Right ventricle myocardium superior (tissue), 1 donor: ENCODE results near the gene ROR1. TPM values are rescaled to one million over a fixed set of nuclear protein-coding genes. Genes with fewer than 3 reads are reported as not detected.

ENCODE experiments used
- ATAC-seq: fragments of 200-7000 bp; cut with Tn5 transposase; one replicate; pipeline ENCODE4 v1.9.1; 2020; ENCODE audit warnings: mild to moderate bottlenecking; ENCODE audit not compliant: poor library complexity
- DNase-seq: peaks from one replicate; pipeline ENCODE4 v3.0.0-alpha.2; 2020
- intact Hi-C: fragments of 100-400 bp; cut with DNase I; formaldehyde crosslinking; loops from one replicate; pipeline ENCODE4 v1.11.2; 2022
- total RNA-seq: library from RNA; stranded (reverse); fragmentation: NEBNext Ultra II Directional; extraction: Animal tissue kit (Norgen Biotek cat#: 25700); gene quantifications from one replicate; pipeline ENCODE4 v1.2.1, GENCODE V29; 2021
- donor health status: DM: no; HTN: yes; CAD: no; lungs with severe emphysema.

Gene ROR1
- total RNA-seq, 1 donor from 2014 or later: 8.6 TPM

DNA sequence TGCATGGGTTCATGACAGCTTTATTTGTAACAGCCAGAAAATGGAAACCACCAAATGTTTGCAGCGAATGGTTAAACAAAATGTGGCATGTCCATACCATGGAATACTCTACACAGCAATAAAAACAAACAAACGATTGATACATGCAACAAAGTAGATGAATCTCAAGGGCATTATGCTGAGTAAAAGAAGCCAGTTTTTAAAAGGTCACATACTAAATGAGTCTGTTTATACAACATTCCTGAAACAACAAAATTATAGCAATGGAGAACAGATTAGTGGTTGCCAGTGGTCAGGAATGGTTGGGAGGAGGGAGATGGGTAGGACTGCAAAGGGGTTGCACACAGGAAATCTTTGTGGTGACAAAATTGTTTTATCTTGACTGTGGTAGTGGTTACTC lies 227.2 kb downstream of the ROR1 start:
- no peak for ATAC-seq
- intact Hi-C loops: no loop called here
- DNase-seq: no peak

DNA sequence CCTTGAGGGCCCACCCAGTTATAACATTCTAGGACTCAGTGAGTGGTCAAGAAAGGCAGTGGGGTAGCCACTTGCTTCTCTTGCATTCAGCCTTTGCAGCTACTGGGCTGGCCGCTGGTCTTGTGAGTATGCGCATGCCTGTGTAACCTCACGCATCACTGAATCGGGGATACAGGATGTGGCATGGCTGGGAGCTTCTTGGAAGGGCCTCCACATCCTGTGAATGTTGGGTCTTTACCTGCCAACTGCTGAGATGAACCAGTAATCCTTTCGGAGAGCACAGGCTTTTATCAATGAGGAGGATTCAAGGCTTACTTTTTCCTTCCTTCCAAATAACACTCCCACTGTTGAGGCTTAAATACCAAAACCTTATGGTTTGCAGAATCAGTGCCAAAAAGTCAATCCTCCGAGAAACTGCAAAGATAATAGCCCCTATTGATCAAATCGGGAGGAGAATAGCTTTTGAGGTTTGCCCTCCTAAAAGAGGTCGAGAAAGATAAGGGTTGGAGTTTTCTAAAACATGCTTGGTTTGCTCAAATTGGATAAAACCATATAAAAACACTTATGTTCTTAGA lies 230.7 kb downstream of the ROR1 start:
- intact Hi-C loops: no loop called here
- ATAC-seq (no peak), DNase-seq (no peak)

DNA sequence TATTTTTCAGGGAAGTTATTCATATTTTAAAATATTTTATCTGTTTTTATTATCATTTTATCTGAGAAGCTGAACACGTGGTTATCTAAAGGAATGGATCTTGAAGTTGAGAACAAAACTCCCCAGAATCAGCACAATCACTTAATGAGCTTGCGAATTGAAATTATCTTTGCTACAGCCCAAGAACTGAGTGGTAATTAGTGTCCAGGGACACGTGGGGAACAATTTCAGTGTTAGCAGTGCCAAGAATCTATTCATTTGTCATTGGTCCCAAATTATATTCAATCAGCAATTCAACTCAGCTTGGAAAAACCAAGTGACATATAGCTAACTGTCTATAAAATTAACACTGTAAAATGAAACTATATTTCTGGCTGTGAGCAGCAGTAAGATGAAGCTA lies 232.0 kb downstream of the ROR1 start:
- DNase-seq (no peak), ATAC-seq (no peak)
- intact Hi-C loops: no loop called here

DNA sequence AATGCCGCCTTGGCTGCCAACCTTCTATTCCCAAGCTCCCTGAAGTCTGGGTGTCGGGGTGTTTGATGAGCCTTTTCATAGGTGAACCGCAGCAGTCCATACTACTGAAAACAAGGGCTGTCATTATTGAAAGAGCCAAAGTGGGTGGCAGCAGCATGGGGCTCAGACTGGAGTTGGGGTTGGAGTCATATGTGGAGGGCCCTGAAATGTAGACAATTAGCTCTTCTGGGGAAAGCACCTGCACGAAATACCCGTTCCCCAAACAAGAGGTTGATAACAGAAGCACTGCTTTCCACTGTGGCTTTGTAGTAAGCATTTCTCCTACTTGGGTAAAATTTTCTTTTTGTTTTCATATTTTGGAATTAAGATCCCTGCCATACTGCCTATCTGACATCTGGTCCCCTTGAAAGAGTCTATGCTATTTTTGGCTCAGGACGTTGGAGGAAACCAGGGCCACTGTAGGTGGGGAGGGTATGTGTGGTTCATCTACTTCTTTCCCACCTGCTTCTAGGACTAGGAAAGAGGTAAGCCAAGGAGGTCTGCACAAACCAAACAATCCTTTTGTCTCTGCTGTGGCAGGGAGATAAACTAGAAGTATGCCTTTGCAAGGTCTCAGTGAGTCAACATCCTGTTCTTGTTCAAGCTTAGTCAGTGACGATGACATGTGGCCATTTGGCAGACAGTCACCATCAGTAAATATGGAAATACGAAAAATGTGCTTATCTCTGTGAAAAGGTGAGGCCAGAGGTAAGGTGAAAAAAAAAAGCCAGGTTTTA lies 232.6 kb downstream of the ROR1 start:
- peak; percentile 55 for ATAC-seq
- intact Hi-C loops: no loop called here
- DNase-seq: no peak

DNA sequence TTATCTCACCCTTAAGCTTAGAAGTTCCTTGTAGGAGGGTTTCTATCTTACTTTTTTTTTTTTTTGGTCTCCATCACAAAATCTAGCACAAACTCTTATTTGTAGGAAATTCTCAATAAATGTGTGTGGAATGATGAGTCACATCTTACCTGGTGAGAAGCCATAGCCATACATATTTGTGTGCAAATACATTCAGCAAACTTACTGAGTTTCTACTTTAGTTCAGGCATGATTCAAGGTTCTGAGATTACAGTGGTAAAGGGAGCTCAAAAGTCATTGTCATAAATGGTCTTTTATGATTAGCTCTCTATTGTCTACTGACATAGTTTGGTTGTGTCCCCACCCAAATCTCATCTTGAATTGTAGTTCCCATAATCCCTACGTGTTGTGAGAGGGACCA lies 236.5 kb downstream of the ROR1 start:
- intact Hi-C loops: loop anchor here (10.0 kb wide), 1 partner anchor 926 kb away; no protein-coding TSS in a partner anchor
- DNase-seq: no peak

DNA sequence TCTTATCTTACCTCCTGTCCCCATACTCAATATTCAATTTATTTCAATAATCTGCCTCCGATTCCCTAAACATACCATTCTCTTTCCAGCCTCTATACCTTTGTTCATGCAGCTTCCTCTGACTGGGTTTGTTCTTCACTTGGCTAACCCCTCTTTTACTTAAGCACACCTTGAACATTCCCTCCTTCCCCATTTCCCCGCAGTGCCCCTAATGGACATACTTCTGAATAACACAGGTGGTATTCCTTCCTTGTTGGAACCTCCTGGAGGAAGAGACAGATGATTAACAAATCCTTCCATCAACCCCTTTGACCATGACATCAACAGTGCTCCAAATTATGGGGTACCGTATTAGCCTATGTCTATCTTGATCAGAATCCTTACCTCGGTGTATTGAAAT lies 239.6 kb downstream of the ROR1 start:
- ATAC-seq (no peak), DNase-seq (no peak)

More for the DNA sequence above, 236.5 kb downstream of the ROR1 start:
- ATAC-seq: no peak

DNA sequence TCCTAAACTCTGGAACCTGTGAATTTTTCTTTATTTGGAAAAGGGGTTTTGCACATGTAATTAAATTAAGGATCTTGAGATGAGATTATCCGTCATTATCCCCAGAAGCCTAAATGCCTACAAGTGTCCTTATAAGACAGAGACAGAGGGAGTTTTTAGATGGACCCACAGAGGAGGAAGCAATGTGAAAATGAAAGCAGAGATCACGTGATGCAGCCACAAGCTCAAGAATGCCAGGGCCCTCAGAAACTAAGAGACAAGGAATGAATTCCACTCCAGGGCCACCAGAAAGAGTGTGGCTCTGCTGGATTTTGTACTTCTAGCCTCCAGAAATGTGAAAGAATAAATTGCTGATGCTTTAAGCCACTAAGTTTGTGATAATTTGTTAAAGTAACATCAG lies 246.0 kb downstream of the ROR1 start:
- intact Hi-C loops: loop anchor here (10.0 kb wide), 1 partner anchor 935 kb away; no protein-coding TSS in a partner anchor
- no peak for DNase-seq
- peak; percentile 85 for ATAC-seq

More for the DNA sequence above, 239.6 kb downstream of the ROR1 start:
- intact Hi-C loops: loop anchor here (10.0 kb wide), 1 partner anchor 929 kb away; no protein-coding TSS in a partner anchor

DNA sequence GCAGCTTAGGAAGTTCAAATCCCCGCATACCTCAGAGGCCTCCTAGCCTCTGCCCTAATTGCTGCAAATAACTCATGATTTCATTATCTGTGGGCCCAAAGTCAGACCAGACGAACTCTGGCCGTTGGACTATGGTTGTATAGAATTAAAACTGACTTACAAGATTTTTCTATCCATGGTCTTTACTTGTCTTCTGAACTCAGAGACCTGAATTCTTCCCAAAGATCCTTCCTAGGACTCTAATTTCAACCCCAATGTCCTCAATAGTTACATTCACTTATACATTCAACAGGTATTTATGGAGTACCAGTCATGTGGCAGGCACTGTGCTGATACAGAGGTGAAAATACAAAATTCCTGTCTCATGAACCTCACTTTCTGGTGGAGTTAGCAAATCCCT lies 247.2 kb downstream of the ROR1 start:
- DNase-seq: no peak
- intact Hi-C loops: no loop called here
- ATAC-seq: no peak

DNA sequence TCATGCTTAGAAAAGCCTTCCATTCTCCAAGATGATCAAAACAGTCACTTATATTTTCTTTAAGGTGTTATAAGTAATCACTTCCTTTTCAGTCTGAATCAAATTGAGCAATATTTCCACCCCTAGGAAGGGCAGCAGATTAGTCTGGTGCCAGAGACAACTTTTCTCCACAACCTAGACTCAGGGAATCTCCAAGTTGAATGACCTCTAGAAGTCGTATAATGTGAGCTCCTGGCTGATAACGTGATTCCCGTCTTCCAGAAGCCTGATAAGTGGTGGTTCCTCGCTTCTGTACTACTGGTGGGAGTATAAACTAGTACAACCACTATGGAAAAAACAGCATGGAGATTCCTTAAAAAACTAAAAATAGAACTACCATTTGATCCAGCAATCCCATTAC lies 251.2 kb downstream of the ROR1 start:
- DNase-seq: no peak
- intact Hi-C loops: no loop called here
- no peak for ATAC-seq

DNA sequence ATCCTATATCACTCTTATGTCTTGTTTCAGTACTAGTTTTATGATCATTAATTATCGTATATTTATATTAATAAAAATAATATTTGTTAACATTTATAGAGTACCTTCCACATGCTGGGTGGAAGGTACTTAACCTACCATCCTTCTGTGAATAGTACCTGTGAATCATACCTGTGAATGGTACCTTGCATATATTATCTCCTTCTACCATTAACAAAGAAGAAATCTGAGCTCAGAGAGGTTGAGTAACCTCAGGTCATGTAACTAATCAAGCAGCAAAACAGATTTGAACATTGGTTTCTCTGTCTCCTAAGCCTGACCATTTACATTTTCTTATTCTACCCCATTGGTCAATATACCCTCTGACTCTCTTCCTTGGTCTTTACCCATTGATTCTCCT lies 255.2 kb downstream of the ROR1 start:
- DNase-seq (no peak), ATAC-seq (no peak)
- intact Hi-C loops: no loop called here

DNA sequence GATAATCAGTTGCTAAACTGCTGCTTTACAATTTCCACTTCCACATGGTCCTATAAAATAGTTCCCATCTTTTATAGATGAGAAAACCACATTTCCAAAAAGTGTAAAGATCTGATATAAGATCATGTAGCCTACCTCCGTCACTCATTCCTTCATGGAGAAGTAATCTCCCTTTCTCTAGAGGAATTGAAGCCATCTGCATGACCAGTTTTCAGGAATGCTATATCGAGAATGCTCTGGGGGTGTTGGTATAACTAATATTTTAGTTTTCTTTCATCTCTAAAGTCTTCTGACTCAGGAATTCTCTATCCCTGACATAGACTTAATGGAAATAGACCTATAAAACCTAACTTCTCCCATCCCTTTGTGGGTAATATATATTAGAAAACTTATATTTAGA lies 256.6 kb downstream of the ROR1 start:
- ATAC-seq (no peak), DNase-seq (no peak)
- intact Hi-C loops: no loop called here

DNA sequence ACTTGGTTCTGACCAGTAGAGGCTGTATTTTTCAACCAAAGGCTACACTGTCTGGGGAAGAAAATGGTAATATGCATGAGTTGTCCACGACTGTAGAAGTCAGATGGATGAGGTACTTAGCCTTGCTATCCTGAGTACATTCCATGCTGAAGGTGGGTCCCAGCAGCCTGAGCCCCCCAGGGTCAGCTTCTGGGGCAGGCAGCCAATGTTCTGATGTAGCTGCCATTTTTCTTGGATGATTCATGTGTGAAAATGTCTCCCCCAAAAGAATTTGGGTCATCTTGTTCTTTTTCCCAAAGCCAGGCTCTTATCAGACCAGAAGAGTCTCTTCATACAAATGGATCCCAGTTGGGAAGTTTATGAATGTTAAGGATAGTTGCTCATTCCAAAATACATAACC lies 257.4 kb downstream of the ROR1 start:
- intact Hi-C loops: no loop called here
- ATAC-seq (no peak), DNase-seq (no peak)

DNA sequence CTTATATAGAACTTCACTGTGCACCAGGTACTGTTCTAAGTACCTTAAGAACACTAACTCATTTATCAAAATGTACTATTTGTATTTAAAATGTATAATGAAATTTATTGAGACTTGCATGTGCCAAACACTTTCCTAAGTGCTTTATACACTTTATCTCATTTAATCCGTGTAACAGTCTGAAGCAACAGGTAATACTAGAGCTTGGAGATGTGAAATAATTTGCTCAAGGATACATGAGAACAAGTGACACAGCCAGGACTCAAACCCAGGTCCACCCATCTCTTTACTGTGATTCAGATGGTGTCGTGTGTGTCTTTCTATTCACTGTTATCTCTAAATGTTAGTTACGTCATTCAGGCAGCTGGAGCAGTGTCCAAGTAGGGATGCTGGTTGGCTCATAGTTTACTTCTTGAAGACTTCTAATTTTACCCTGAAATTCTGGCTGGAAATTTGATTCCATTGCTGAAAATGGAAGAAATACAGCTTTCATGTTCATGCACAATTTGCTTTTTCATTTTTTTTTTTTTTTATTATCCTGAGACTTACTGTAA lies 259.9 kb downstream of the ROR1 start:
- no peak for DNase-seq
- ATAC-seq: peak; percentile 78
- intact Hi-C loops: no loop called here

DNA sequence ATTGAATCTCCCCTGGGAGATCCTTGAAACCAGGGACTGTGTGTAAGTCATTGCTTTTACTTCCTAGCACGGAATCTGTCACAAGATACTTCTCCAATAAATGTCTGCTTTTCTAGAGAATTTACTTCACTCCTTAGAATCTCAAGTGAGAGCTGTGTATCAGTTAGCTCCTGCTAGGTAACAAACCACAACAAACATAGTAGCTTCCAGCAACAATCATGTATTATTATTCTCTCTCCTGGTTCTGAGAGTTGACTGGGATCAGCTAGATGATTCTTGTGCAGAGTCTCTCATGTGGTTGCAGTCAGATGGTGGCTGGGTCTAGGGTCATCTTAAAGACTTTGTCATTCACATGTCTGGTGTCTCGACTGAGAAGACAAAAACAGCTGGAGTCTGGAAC lies 262.7 kb downstream of the ROR1 start:
- no peak for ATAC-seq
- DNase-seq: no peak
- intact Hi-C loops: no loop called here

DNA sequence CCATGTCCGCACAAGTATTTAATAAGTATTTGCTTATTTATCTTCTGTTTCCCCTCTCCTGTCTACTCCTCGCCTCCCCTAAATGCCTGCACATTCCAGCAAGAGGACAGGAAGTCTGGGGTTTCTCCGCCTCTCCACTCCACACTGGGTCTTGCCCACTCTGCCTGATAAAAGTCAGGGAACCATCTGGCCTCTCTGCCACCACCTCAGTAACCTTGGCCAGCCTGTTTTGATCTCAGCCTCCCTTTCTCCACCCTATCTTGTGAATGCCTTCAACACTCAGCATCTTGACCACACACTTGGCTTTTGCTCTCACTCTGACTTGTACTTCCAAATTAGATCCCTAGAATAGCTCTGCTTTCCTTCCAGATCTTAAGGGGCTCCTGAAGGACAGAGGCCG lies 264.3 kb downstream of the ROR1 start:
- no peak for DNase-seq
- ATAC-seq: no peak
- intact Hi-C loops: no loop called here

DNA sequence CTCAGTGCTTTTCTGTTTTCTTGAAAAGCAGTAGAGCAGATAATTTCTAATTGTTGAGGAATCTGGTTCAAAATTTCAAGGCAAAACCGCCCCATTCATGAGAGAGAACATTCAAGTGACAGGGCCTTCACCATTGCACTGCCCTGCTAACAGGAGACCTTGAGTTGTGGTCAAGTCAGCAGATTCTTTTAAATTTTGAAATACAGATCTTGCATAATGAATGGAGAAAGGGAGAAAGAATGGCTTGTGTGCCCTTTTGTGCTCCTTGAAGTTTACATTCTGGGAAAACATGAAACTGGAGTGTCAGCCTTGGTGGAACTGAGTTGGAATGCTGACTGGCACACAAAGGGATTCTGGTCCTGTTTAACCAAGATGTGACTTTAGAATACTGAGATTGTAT lies 265.1 kb downstream of the ROR1 start:
- no peak for DNase-seq
- no peak for ATAC-seq
- intact Hi-C loops: no loop called here

DNA sequence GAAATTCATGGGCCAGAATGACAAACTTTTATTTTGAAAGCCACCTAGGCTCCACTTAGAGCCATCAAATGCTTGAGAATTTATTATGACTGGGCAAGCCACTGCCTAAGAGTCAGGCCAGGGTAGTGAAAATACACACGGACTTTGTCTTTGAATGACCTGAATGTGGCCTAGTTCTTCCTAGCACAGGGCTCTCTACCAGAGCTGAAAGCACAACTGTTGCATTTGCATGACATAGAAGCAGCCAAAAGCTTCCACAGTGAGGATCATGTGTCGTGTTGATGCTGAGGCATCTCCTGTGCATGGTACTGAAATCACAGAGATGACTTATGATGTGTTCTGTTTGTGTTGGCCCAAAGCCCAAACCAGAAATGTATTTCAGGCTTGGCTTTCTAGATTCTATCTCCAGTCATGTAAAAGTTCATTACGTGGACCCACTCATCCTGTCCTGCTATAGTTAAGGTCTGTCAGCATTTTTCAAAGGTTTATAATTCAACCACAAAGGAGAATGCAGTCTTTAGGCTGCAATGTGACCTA lies 265.6 kb downstream of the ROR1 start:
- ATAC-seq: peak; percentile 68
- intact Hi-C loops: no loop called here
- DNase-seq: no peak

DNA sequence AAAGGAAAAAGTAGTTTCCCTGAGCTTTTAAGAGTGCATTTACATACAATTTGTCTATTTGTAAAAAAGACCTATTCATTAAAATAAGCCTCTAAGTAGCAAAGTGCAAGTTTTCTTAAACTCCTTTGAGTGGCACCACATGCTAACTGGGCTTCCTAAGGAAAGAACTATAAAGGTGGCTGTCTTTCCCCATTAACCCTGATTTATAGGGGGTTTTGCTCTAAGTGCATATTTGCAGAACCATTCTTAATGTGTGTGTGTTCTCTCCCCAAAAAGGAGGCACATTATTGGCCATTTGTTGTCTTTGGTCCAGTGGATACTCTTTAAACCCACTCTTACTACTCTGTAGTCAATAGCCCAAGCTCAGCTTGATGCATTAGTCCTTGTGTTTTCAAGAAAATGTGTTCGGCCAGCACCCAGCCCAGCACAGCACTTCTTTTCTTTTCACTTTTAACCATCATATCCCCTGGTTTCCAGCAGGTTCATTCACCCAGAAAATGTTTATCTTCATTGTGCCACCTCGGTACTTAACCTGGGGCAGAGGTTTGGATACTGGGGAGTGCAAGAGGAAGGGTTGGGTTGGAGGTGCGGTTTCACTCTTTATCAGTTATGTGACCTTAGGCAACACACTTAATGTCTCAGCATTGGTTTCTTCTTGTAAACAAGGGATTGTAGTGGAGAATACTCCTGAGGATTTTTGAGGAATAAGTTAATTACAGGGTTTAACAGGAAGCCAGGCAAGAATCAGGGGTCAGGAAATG lies 267.7 kb downstream of the ROR1 start:
- ATAC-seq: no peak

More for the DNA sequence above, 267.7 kb downstream of the ROR1 start:
- intact Hi-C loops: no loop called here
- DNase-seq: no peak
